Measurements from ENCODE around the gene GNB5.

Gene GNB5

GRCh38 chr15:52213206-52213605, 22.0 kb upstream of the GNB5 start:
- peaks cover 0 to 48% (median 11%) of the 10 kb centered on the region in 5 donors for H3K36me3 ChIP-seq (ENCODE audit: control insufficient read depth in 5 of 5, insufficient read depth in 5 of 5, low read length in 5 of 5)
- no peaks in the 10 kb centered on the region for H3K9me3 ChIP-seq (ENCODE audit: control insufficient read depth in 5 of 5, low read length in 5 of 5)
- H3K27ac ChIP-seq (ENCODE audit: low read depth, low read length), result no peak overlapping the region
- peaks cover 0 to 2% (median 0%) of the 10 kb centered on the region in 5 donors for H3K4me1 ChIP-seq (ENCODE audit: control insufficient read depth in 5 of 5, insufficient read depth in 5 of 5, low read length in 5 of 5)
- H3K4me3 ChIP-seq (ENCODE audit: low read depth in 1 of 5, low read length in 5 of 5), result no peak overlapping the region
- H3K9ac ChIP-seq (ENCODE audit: low read length in 5 of 5), result no peak overlapping the region
- no peaks in the 10 kb centered on the region for H3K27me3 ChIP-seq (ENCODE audit: control insufficient read depth in 5 of 5, insufficient read depth in 4 of 5, low read length in 5 of 5)

GRCh38 chr15:52208306-52208946, 17.2 kb upstream of the GNB5 start:
- H3K4me3 ChIP-seq (ENCODE audit: low read depth in 1 of 5, low read length in 5 of 5), result no peak overlapping the region
- H3K27me3 ChIP-seq (ENCODE audit: control insufficient read depth in 5 of 5, insufficient read depth in 4 of 5, low read length in 5 of 5), result no peaks in the 10 kb centered on the region
- peaks cover 0 to 4% (median 0%) of the 10 kb centered on the region in 5 donors for H3K4me1 ChIP-seq (ENCODE audit: control insufficient read depth in 5 of 5, insufficient read depth in 5 of 5, low read length in 5 of 5)

GRCh38 chr15:52207191-52207590, 16.0 kb upstream of the GNB5 start:
- Histone ChIP-seq H3K27ac (ENCODE audit: low read depth, low read length) (no peak overlapping the region), H3K9ac (ENCODE audit: low read length in 5 of 5) (no peak overlapping the region), H3K36me3 (ENCODE audit: control insufficient read depth in 5 of 5, insufficient read depth in 5 of 5, low read length in 5 of 5) (peaks cover 0 to 29% (median 14%) of the 10 kb centered on the region in 5 donors), H3K27me3 (ENCODE audit: control insufficient read depth in 5 of 5, insufficient read depth in 4 of 5, low read length in 5 of 5) (no peaks in the 10 kb centered on the region), H3K4me3 (ENCODE audit: low read depth in 1 of 5, low read length in 5 of 5) (no peak overlapping the region), H3K4me1 (ENCODE audit: control insufficient read depth in 5 of 5, insufficient read depth in 5 of 5, low read length in 5 of 5) (peaks cover 0 to 4% (median 0%) of the 10 kb centered on the region in 5 donors), H3K9me3 (ENCODE audit: control insufficient read depth in 5 of 5, low read length in 5 of 5) (no peaks in the 10 kb centered on the region)

More at GRCh38 chr15:52208306-52208946, 17.2 kb upstream of the GNB5 start:
- H3K9ac ChIP-seq (ENCODE audit: low read length in 5 of 5), result no peak overlapping the region
- H3K9me3 ChIP-seq (ENCODE audit: control insufficient read depth in 5 of 5, low read length in 5 of 5), result no peaks in the 10 kb centered on the region
- no peak overlapping the region for H3K27ac ChIP-seq (ENCODE audit: low read depth, low read length)
- H3K36me3 ChIP-seq (ENCODE audit: control insufficient read depth in 5 of 5, insufficient read depth in 5 of 5, low read length in 5 of 5), result peaks cover 0 to 41% (median 23%) of the 10 kb centered on the region in 5 donors

- H3K27ac ChIP-seq (ENCODE audit: low read depth, low read length), result no peak overlapping the region
- no peak overlapping the region for H3K4me3 ChIP-seq (ENCODE audit: low read depth in 1 of 5, low read length in 5 of 5)
- no peaks in the 10 kb centered on the region for H3K9me3 ChIP-seq (ENCODE audit: control insufficient read depth in 5 of 5, low read length in 5 of 5)
- H3K27me3 ChIP-seq (ENCODE audit: control insufficient read depth in 5 of 5, insufficient read depth in 4 of 5, low read length in 5 of 5), result no peaks in the 10 kb centered on the region
- peaks cover 0 to 4% (median 0%) of the 10 kb centered on the region in 5 donors for H3K4me1 ChIP-seq (ENCODE audit: control insufficient read depth in 5 of 5, insufficient read depth in 5 of 5, low read length in 5 of 5)
- H3K9ac ChIP-seq (ENCODE audit: low read length in 5 of 5), result no peak overlapping the region
- H3K36me3 ChIP-seq (ENCODE audit: control insufficient read depth in 5 of 5, insufficient read depth in 5 of 5, low read length in 5 of 5), result peaks cover 0 to 22% (median 11%) of the 10 kb centered on the region in 5 donors
These were observed 15.3 kb upstream of the GNB5 start for GRCh38 chr15:52206446-52206845.

- H3K27ac ChIP-seq (ENCODE audit: low read depth, low read length), result no peak overlapping the region
- no peaks in the 10 kb centered on the region for H3K27me3 ChIP-seq (ENCODE audit: control insufficient read depth in 5 of 5, insufficient read depth in 4 of 5, low read length in 5 of 5)
- H3K36me3 ChIP-seq (ENCODE audit: control insufficient read depth in 5 of 5, insufficient read depth in 5 of 5, low read length in 5 of 5), result peaks cover 0 to 20% (median 9%) of the 10 kb centered on the region in 5 donors
- H3K4me1 ChIP-seq (ENCODE audit: control insufficient read depth in 5 of 5, insufficient read depth in 5 of 5, low read length in 5 of 5), result peaks cover 0 to 4% (median 0%) of the 10 kb centered on the region in 5 donors
- no peak overlapping the region for H3K9ac ChIP-seq (ENCODE audit: low read length in 5 of 5)
- H3K9me3 ChIP-seq (ENCODE audit: control insufficient read depth in 5 of 5, low read length in 5 of 5), result no peaks in the 10 kb centered on the region
- H3K4me3 ChIP-seq (ENCODE audit: low read depth in 1 of 5, low read length in 5 of 5), result no peak overlapping the region
These were observed 13.5 kb upstream of the GNB5 start for GRCh38 chr15:52204657-52205056.

GRCh38 chr15:52200831-52201365, 9.7 kb upstream of the GNB5 start:
- Histone ChIP-seq H3K27me3 (ENCODE audit: control insufficient read depth in 5 of 5, insufficient read depth in 4 of 5, low read length in 5 of 5) (no peaks in the 10 kb centered on the region), H3K4me3 (ENCODE audit: low read depth in 1 of 5, low read length in 5 of 5) (no peak overlapping the region), H3K9ac (ENCODE audit: low read length in 5 of 5) (no peak overlapping the region), H3K36me3 (ENCODE audit: control insufficient read depth in 5 of 5, insufficient read depth in 5 of 5, low read length in 5 of 5) (peaks cover 0 to 20% (median 12%) of the 10 kb centered on the region in 5 donors), H3K9me3 (ENCODE audit: control insufficient read depth in 5 of 5, low read length in 5 of 5) (no peaks in the 10 kb centered on the region), H3K27ac (ENCODE audit: low read depth, low read length) (no peak overlapping the region), H3K4me1 (ENCODE audit: control insufficient read depth in 5 of 5, insufficient read depth in 5 of 5, low read length in 5 of 5) (no peaks in the 10 kb centered on the region)

- Histone ChIP-seq H3K4me1 (ENCODE audit: control insufficient read depth in 5 of 5, insufficient read depth in 5 of 5, low read length in 5 of 5) (no peaks in the 10 kb centered on the region), H3K27me3 (ENCODE audit: control insufficient read depth in 5 of 5, insufficient read depth in 4 of 5, low read length in 5 of 5) (no peaks in the 10 kb centered on the region), H3K9me3 (ENCODE audit: control insufficient read depth in 5 of 5, low read length in 5 of 5) (no peaks in the 10 kb centered on the region), H3K27ac (ENCODE audit: low read depth, low read length) (no peak overlapping the region), H3K9ac (ENCODE audit: low read length in 5 of 5) (no peak overlapping the region), H3K36me3 (ENCODE audit: control insufficient read depth in 5 of 5, insufficient read depth in 5 of 5, low read length in 5 of 5) (peaks cover 0 to 8% (median 5%) of the 10 kb centered on the region in 5 donors), H3K4me3 (ENCODE audit: low read depth in 1 of 5, low read length in 5 of 5) (no peak overlapping the region)
These were observed 8.1 kb upstream of the GNB5 start for GRCh38 chr15:52199271-52199670.

GRCh38 chr15:52196891-52197290, 5.7 kb upstream of the GNB5 start:
- H3K4me3 ChIP-seq (ENCODE audit: low read depth in 1 of 5, low read length in 5 of 5), result no peak overlapping the region
- H3K9ac ChIP-seq (ENCODE audit: low read length in 5 of 5), result no peak overlapping the region
- H3K27me3 ChIP-seq (ENCODE audit: control insufficient read depth in 5 of 5, insufficient read depth in 4 of 5, low read length in 5 of 5), result no peaks in the 10 kb centered on the region
- no peak overlapping the region for H3K27ac ChIP-seq (ENCODE audit: low read depth, low read length)
- H3K4me1 ChIP-seq (ENCODE audit: control insufficient read depth in 5 of 5, insufficient read depth in 5 of 5, low read length in 5 of 5), result no peaks in the 10 kb centered on the region
- H3K36me3 ChIP-seq (ENCODE audit: control insufficient read depth in 5 of 5, insufficient read depth in 5 of 5, low read length in 5 of 5), result peaks cover 0 to 8% (median 3%) of the 10 kb centered on the region in 5 donors
- H3K9me3 ChIP-seq (ENCODE audit: control insufficient read depth in 5 of 5, low read length in 5 of 5), result no peaks in the 10 kb centered on the region

- no peaks in the 10 kb centered on the region for H3K27me3 ChIP-seq (ENCODE audit: control insufficient read depth in 5 of 5, insufficient read depth in 4 of 5, low read length in 5 of 5)
These were observed 2.6 kb upstream of the GNB5 start for GRCh38 chr15:52193791-52194190.

GRCh38 chr15:52193321-52193720, 2.1 kb upstream of the GNB5 start:
- H3K4me3 ChIP-seq (ENCODE audit: low read depth in 1 of 5, low read length in 5 of 5), result no peak overlapping the region

More at GRCh38 chr15:52193791-52194190, 2.6 kb upstream of the GNB5 start:
- Histone ChIP-seq H3K9me3 (ENCODE audit: control insufficient read depth in 5 of 5, low read length in 5 of 5) (no peaks in the 10 kb centered on the region), H3K4me1 (ENCODE audit: control insufficient read depth in 5 of 5, insufficient read depth in 5 of 5, low read length in 5 of 5) (no peaks in the 10 kb centered on the region), H3K9ac (ENCODE audit: low read length in 5 of 5) (no peak overlapping the region), H3K4me3 (ENCODE audit: low read depth in 1 of 5, low read length in 5 of 5) (no peak overlapping the region), H3K27ac (ENCODE audit: low read depth, low read length) (no peak overlapping the region), H3K36me3 (ENCODE audit: control insufficient read depth in 5 of 5, insufficient read depth in 5 of 5, low read length in 5 of 5) (peaks cover 0 to 8% (median 3%) of the 10 kb centered on the region in 5 donors)

More at GRCh38 chr15:52193321-52193720, 2.1 kb upstream of the GNB5 start:
- H3K27ac ChIP-seq (ENCODE audit: low read depth, low read length), result no peak overlapping the region
- H3K27me3 ChIP-seq (ENCODE audit: control insufficient read depth in 5 of 5, insufficient read depth in 4 of 5, low read length in 5 of 5), result no peaks in the 10 kb centered on the region
- H3K4me1 ChIP-seq (ENCODE audit: control insufficient read depth in 5 of 5, insufficient read depth in 5 of 5, low read length in 5 of 5), result no peaks in the 10 kb centered on the region
- no peaks in the 10 kb centered on the region for H3K9me3 ChIP-seq (ENCODE audit: control insufficient read depth in 5 of 5, low read length in 5 of 5)
- H3K36me3 ChIP-seq (ENCODE audit: control insufficient read depth in 5 of 5, insufficient read depth in 5 of 5, low read length in 5 of 5), result peaks cover 0 to 8% (median 3%) of the 10 kb centered on the region in 5 donors
- H3K9ac ChIP-seq (ENCODE audit: low read length in 5 of 5), result no peak overlapping the region
